Nephron (organoid): Measurements from ENCODE around the gene DIP2B.

Experiments used
- H3K27ac Mint-ChIP-seq, 3 experiments: 2 replicates each; pipeline ENCODE4 v1.8.0; 2020; ENCODE audit warnings: mixed read lengths in 3 of 3, mild to moderate bottlenecking in 2 of 3, moderate library complexity in 1 of 3
- H3K27me3 Mint-ChIP-seq: 2 replicates; pipeline ENCODE4 v1.8.0; 2021; ENCODE audit warnings: low read depth, mild to moderate bottlenecking, moderate library complexity, mixed read lengths
- H3K36me3 Mint-ChIP-seq: 2 replicates; pipeline ENCODE4 v1.8.0; 2020; ENCODE audit warnings: low read depth, mixed read lengths
- H3K4me1 Mint-ChIP-seq: 2 replicates; pipeline ENCODE4 v1.8.0; 2020; ENCODE audit warnings: mixed read lengths
- H3K4me3 Mint-ChIP-seq, 3 experiments: 2 replicates each; pipeline ENCODE4 v1.8.0; 2020; ENCODE audit warnings: mild to moderate bottlenecking in 3 of 3, mixed read lengths in 3 of 3, moderate library complexity in 2 of 3
- H3K9me3 Mint-ChIP-seq: 2 replicates; pipeline ENCODE4 v1.8.0; 2020; ENCODE audit warnings: mixed read lengths
- CTCF ChIP-seq, 3 experiments: fragments of 200-600 bp; sonication (generic); IDR thresholded peaks; one replicate each; pipeline ENCODE4 v1.5.0; 2021; ENCODE audit warnings: antibody characterized with exemption in 3 of 3; ENCODE audit not compliant: unreplicated experiment in 3 of 3

DIP2B gene

GRCh38 chr12:50749459-50749882, 244.7 kb downstream of the DIP2B start:
- no peak overlapping the region for H3K27ac Mint-ChIP-seq
- no peaks in the 10 kb centered on the region for H3K9me3 Mint-ChIP-seq
- H3K27me3 Mint-ChIP-seq: no peaks in the 10 kb centered on the region
- TF ChIP-seq CTCF (IDR thresholded peaks at IDR 0.05; ENCODE audit: unreplicated experiment in 3 of 3): no peak
- peaks cover 43% of the 10 kb centered on the region for H3K36me3 Mint-ChIP-seq
- H3K4me3 Mint-ChIP-seq: no peak overlapping the region
- peaks cover 9% of the 10 kb centered on the region for H3K4me1 Mint-ChIP-seq

GRCh38 chr12:50750366-50750765, 245.6 kb downstream of the DIP2B start:
- Mint-ChIP-seq H3K4me1 (peaks cover 9% of the 10 kb centered on the region), H3K27ac (no peak overlapping the region), H3K4me3 (no peak overlapping the region), H3K27me3 (no peaks in the 10 kb centered on the region), H3K36me3 (peaks cover 43% of the 10 kb centered on the region), H3K9me3 (no peaks in the 10 kb centered on the region)
- TF ChIP-seq CTCF (IDR thresholded peaks at IDR 0.05; ENCODE audit: unreplicated experiment in 3 of 3): no peak

GRCh38 chr12:50751948-50752721, 247.3 kb downstream of the DIP2B start:
- Mint-ChIP-seq H3K36me3 (peaks cover 33% of the 10 kb centered on the region), H3K4me3 (no peak overlapping the region), H3K27ac (peak overlapping the region; percentile 7 to 56 (median 43)), H3K9me3 (no peaks in the 10 kb centered on the region), H3K4me1 (peaks cover 9% of the 10 kb centered on the region), H3K27me3 (no peaks in the 10 kb centered on the region)
- no peak for TF ChIP-seq CTCF (IDR thresholded peaks at IDR 0.05; ENCODE audit: unreplicated experiment in 3 of 3)

GRCh38 chr12:50753232-50753769, 248.5 kb downstream of the DIP2B start:
- no peaks in the 10 kb centered on the region for H3K9me3 Mint-ChIP-seq
- TF ChIP-seq CTCF (IDR thresholded peaks at IDR 0.05; ENCODE audit: unreplicated experiment in 3 of 3): no peak
- peaks cover 9% of the 10 kb centered on the region for H3K4me1 Mint-ChIP-seq
- no peak overlapping the region for H3K27ac Mint-ChIP-seq
- H3K4me3 Mint-ChIP-seq: no peak overlapping the region
- no peaks in the 10 kb centered on the region for H3K27me3 Mint-ChIP-seq
- H3K36me3 Mint-ChIP-seq: peaks cover 29% of the 10 kb centered on the region

- peaks cover 10% of the 10 kb centered on the region for H3K36me3 Mint-ChIP-seq
- H3K4me1 Mint-ChIP-seq: peaks cover 30% of the 10 kb centered on the region
- TF ChIP-seq CTCF (IDR thresholded peaks at IDR 0.05; ENCODE audit: unreplicated experiment in 3 of 3): no peak
- no peaks in the 10 kb centered on the region for H3K9me3 Mint-ChIP-seq
- H3K27me3 Mint-ChIP-seq: no peaks in the 10 kb centered on the region
- H3K27ac Mint-ChIP-seq: peak within 1 kb of the TSS; percentile 99 to 100 (median 99)
- peak within 1 kb of the TSS; percentile 82 to 99 (median 88) for H3K4me3 Mint-ChIP-seq
Observed at GRCh38 chr12:50763639-50764285, 259.0 kb downstream of the DIP2B start, which contains the start of gene ATF1. TSS of gene ATF1 (plus strand) at chr12:50764101. CDS start at chr12:50780146, 16,045 bp downstream.
